ENCODE measurements around the gene HAO1.

DNA sequence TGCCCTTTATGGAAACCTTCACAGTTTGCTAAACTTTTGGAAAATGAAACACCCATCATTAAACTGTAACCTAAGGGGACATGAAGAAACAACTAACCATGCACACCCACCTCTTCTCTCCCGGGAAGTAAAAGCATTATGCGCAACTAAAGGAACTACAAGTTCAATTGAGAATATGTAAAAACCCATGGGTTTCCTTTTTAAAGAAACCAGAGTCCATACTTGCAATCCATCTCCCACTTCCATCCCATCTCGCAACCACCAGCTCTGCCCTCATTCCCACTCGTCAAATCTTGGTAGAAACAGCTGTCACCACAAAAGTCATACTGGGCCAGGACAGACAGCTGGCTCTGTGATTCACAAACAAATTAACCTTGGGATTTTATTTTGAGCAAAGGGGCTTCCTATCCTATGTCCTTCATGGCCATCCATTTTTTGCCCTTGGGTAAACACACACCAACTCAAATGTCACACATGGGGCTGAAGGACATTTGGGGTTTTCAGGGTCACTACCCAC, 81.5 kb downstream of the HAO1 start:
- TF ChIP-seq, protein P1, sequence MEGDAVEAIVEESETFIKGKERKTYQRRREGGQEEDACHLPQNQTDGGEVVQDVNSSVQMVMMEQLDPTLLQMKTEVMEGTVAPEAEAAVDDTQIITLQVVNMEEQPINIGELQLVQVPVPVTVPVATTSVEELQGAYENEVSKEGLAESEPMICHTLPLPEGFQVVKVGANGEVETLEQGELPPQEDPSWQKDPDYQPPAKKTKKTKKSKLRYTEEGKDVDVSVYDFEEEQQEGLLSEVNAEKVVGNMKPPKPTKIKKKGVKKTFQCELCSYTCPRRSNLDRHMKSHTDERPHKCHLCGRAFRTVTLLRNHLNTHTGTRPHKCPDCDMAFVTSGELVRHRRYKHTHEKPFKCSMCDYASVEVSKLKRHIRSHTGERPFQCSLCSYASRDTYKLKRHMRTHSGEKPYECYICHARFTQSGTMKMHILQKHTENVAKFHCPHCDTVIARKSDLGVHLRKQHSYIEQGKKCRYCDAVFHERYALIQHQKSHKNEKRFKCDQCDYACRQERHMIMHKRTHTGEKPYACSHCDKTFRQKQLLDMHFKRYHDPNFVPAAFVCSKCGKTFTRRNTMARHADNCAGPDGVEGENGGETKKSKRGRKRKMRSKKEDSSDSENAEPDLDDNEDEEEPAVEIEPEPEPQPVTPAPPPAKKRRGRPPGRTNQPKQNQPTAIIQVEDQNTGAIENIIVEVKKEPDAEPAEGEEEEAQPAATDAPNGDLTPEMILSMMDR (IDR thresholded peaks at IDR 0.05; ENCODE audit: low read length) = no peak
- no peak for TF ChIP-seq EZH2 (IDR thresholded peaks at IDR 0.05; ENCODE audit: borderline replicate concordance, low read length)

Data from OCI-LY1 (cell line).